Thyroid gland (tissue), 4 donors: ENCODE results near the gene TRPC3.

Source experiments
- CTCF ChIP-seq, 6 experiments: fragments of 200-600 bp in 3 of 6; fragments of 450-650 bp in 3 of 6; sonication (generic) in 3 of 6; IDR thresholded peaks; one replicate each; pipeline ENCODE4 v1.5.1; 2016 to 2019; ENCODE audit warnings: antibody characterized with exemption in 6 of 6, mild to moderate bottlenecking in 2 of 6, inconsistent platforms in 1 of 6, moderate library complexity in 1 of 6
- POLR2A ChIP-seq, 2 donors: fragments of 450-650 bp; IDR thresholded peaks; one replicate each; pipeline ENCODE4 v1.6.1; 2017; ENCODE audit warnings: antibody characterized with exemption in 2 of 2, mild to moderate bottlenecking in 2 of 2, moderate library complexity in 1 of 2

DNA sequence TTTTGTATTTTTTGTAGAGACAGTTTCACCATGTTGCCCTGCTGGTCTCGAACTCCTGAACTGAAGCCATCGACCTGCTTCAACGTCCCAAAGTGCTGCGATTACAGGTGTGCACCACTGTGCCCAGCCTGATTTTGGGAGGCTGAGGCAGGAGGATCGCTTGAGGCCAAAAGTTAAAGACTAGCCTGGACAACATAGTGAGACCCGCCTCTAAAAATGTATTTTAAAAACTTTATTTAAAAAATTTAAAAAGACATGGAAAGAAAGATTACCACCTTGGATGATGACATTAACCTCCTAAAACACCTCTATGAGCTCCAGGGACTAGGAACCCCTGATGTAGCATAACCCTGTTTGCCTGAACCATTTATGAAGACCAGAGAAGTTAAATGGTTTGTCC is 75.8 kb downstream of the TRPC3 start:
- TF ChIP-seq POLR2A (IDR thresholded peaks at IDR 0.05): no peak
- TF ChIP-seq CTCF (IDR thresholded peaks at IDR 0.05): no peak
